Epithelial cell of umbilical artery (primary cell): Measurements from ENCODE around the gene DDX59. TPM values are rescaled to one million over a fixed set of nuclear protein-coding genes. Genes with fewer than 3 reads are reported as not detected.

Source experiments
- total RNA-seq: library from RNA; depleted of rRNA; stranded (reverse); fragments of >200 nt; gene quantifications from 2 replicates; pipeline ENCODE4 v1.2.3, GENCODE V29; 2014

The DDX59 gene
- 8.1 and 11.1 TPM in 2 replicates for total RNA-seq

GRCh38 chr1:200669314-200670241, at the start of gene DDX59:
TSS of gene DDX59 (minus strand) at chr1:200669907. CDS start at chr1:200666740, 3,167 bp downstream.

GRCh38 chr1:200620273-200621131, 49.2 kb downstream of the DDX59 start, which contains the start of gene KIF14:
TSS of gene KIF14 (minus strand) at chr1:200620751. CDS start at chr1:200618723, 2,028 bp downstream.

Other genes with a start within 250 kb of the DDX59 start
- gene KIF14, start 49.2 kb downstream of the DDX59 start, total RNA-seq = 8.8 and 10.9 TPM in 2 replicates
- 20.1 and 28.6 TPM in 2 replicates for gene CAMSAP2, start 69.0 kb upstream of the DDX59 start, total RNA-seq
- not detected in 2 replicates for gene GPR25, start 203.1 kb upstream of the DDX59 start, total RNA-seq
- gene INAVA, start 225.0 kb upstream of the DDX59 start, total RNA-seq = not detected in 2 replicates